A549 (cell line): Measurements from ENCODE around the gene CPT1A.

Source experiments
- CEBPB ChIP-seq, 2 experiments: fragments of >200 bp in 1 of 2; sonication (Bioruptor Twin) in 1 of 2; formaldehyde crosslinking in 1 of 2; IDR thresholded peaks; 2 replicates each; pipeline ENCODE4 v1.6.1; 2012 to 2016
- CHD4 ChIP-seq: fragments of 200-600 bp; sonication (generic); IDR thresholded peaks from 2 replicates; pipeline ENCODE4 v1.6.1; 2016; ENCODE audit warnings: antibody characterized with exemption, mild to moderate bottlenecking, borderline replicate concordance
- EHMT2 ChIP-seq: fragments of 200-600 bp; sonication (generic); IDR thresholded peaks from 2 replicates; pipeline ENCODE4 v1.6.1; 2016; ENCODE audit warnings: antibody characterized with exemption, low read depth, mild to moderate bottlenecking, moderate library complexity
- EP300 ChIP-seq, 2 experiments: fragments of >200 bp; sonication (Bioruptor Twin); formaldehyde crosslinking; IDR thresholded peaks; 2 replicates in 1 of 2; 3 replicates in 1 of 2; pipeline ENCODE4 v1.6.1; 2016 to 2017
- HOXA7 ChIP-seq: fragments of 250-450 bp; sonication (Bioruptor Pico); IDR thresholded peaks from 2 replicates; pipeline ENCODE4 v1.5.0; 2020; ENCODE audit warnings: mild to moderate bottlenecking, moderate library complexity
- POLR2A ChIP-seq: IDR thresholded peaks from 2 replicates; pipeline ENCODE4 v1.6.1; 2012; ENCODE audit warnings: mild to moderate bottlenecking, low read length
- RFX5 ChIP-seq: fragments of 450-650 bp; IDR thresholded peaks from 2 replicates; pipeline ENCODE4 v1.7.1; 2014; ENCODE audit warnings: antibody characterized with exemption, mild to moderate bottlenecking, moderate library complexity
- RNF2 ChIP-seq: fragments of 200-600 bp; sonication (generic); IDR thresholded peaks from 2 replicates; pipeline ENCODE4 v1.6.1; 2016; ENCODE audit warnings: low read depth, mild to moderate bottlenecking, antibody characterized with exemption, moderate library complexity, borderline replicate concordance
- TF ChIP-seq, protein P1 (sequence below): fragments of >200 bp; sonication (Bioruptor Twin); formaldehyde crosslinking; IDR thresholded peaks from 3 replicates; pipeline ENCODE4 v1.5.1; 2016
- TF ChIP-seq, protein P2 (sequence below): fragments of 200-600 bp; sonication (generic); IDR thresholded peaks from 2 replicates; pipeline ENCODE4 v1.6.1; 2016; ENCODE audit warnings: antibody characterized with exemption, mild to moderate bottlenecking, moderate library complexity
- TF ChIP-seq, protein P3 (sequence below): fragments of 150-350 bp; IDR thresholded peaks from 2 replicates; pipeline ENCODE4 v1.6.1; 2014; ENCODE audit warnings: low read depth, mild to moderate bottlenecking, low read length
- TF ChIP-seq, protein P4 (sequence below): IDR thresholded peaks from 2 replicates; pipeline ENCODE4 v1.6.1; 2012
- TF ChIP-seq, protein P5 (sequence below): fragments of >200 bp; sonication (Bioruptor Twin); formaldehyde crosslinking; IDR thresholded peaks from 2 replicates; pipeline ENCODE4 v1.6.1; 2016
- TF ChIP-seq, protein P6 (sequence below): IDR thresholded peaks from 2 replicates; pipeline ENCODE4 v1.6.1; 2012; ENCODE audit warnings: low read depth, borderline replicate concordance

DNA sequence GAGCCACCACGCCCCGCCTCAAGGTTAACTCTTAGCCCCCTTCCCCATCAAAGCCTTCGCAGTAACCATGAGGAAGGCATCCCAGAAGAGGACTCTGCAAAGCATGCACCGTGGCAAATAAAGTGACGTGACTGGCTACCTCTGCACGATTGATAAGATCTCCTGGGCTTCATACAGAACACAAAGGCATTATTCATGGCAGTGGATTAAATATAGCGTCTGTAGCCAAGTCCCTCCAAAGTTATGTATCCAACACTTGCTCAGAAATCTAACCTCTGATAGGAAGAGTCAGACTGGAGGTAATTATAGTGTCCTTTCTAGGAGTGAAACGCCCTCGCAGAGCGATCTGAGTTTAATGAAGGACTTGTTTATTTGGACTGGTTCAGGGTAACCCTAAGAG, 22.4 kb downstream of the CPT1A start:
- TF ChIP-seq, protein P1, sequence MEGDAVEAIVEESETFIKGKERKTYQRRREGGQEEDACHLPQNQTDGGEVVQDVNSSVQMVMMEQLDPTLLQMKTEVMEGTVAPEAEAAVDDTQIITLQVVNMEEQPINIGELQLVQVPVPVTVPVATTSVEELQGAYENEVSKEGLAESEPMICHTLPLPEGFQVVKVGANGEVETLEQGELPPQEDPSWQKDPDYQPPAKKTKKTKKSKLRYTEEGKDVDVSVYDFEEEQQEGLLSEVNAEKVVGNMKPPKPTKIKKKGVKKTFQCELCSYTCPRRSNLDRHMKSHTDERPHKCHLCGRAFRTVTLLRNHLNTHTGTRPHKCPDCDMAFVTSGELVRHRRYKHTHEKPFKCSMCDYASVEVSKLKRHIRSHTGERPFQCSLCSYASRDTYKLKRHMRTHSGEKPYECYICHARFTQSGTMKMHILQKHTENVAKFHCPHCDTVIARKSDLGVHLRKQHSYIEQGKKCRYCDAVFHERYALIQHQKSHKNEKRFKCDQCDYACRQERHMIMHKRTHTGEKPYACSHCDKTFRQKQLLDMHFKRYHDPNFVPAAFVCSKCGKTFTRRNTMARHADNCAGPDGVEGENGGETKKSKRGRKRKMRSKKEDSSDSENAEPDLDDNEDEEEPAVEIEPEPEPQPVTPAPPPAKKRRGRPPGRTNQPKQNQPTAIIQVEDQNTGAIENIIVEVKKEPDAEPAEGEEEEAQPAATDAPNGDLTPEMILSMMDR: no peak
- TF ChIP-seq EP300 (IDR thresholded peaks at IDR 0.05) (no peak), EHMT2 (no peak), POLR2A (no peak), CHD4 (no peak), RNF2 (no peak), HOXA7 (CRISPR knock-in tag) (no peak), CEBPB (IDR thresholded peaks at IDR 0.05) (no peak), RFX5 (no peak)
- TF ChIP-seq, protein P2, sequence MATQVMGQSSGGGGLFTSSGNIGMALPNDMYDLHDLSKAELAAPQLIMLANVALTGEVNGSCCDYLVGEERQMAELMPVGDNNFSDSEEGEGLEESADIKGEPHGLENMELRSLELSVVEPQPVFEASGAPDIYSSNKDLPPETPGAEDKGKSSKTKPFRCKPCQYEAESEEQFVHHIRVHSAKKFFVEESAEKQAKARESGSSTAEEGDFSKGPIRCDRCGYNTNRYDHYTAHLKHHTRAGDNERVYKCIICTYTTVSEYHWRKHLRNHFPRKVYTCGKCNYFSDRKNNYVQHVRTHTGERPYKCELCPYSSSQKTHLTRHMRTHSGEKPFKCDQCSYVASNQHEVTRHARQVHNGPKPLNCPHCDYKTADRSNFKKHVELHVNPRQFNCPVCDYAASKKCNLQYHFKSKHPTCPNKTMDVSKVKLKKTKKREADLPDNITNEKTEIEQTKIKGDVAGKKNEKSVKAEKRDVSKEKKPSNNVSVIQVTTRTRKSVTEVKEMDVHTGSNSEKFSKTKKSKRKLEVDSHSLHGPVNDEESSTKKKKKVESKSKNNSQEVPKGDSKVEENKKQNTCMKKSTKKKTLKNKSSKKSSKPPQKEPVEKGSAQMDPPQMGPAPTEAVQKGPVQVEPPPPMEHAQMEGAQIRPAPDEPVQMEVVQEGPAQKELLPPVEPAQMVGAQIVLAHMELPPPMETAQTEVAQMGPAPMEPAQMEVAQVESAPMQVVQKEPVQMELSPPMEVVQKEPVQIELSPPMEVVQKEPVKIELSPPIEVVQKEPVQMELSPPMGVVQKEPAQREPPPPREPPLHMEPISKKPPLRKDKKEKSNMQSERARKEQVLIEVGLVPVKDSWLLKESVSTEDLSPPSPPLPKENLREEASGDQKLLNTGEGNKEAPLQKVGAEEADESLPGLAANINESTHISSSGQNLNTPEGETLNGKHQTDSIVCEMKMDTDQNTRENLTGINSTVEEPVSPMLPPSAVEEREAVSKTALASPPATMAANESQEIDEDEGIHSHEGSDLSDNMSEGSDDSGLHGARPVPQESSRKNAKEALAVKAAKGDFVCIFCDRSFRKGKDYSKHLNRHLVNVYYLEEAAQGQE: no peak
- TF ChIP-seq, protein P3, sequence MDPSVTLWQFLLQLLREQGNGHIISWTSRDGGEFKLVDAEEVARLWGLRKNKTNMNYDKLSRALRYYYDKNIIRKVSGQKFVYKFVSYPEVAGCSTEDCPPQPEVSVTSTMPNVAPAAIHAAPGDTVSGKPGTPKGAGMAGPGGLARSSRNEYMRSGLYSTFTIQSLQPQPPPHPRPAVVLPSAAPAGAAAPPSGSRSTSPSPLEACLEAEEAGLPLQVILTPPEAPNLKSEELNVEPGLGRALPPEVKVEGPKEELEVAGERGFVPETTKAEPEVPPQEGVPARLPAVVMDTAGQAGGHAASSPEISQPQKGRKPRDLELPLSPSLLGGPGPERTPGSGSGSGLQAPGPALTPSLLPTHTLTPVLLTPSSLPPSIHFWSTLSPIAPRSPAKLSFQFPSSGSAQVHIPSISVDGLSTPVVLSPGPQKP: no peak
- TF ChIP-seq, protein P4, sequence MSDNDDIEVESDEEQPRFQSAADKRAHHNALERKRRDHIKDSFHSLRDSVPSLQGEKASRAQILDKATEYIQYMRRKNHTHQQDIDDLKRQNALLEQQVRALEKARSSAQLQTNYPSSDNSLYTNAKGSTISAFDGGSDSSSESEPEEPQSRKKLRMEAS: no peak
- TF ChIP-seq, protein P5, sequence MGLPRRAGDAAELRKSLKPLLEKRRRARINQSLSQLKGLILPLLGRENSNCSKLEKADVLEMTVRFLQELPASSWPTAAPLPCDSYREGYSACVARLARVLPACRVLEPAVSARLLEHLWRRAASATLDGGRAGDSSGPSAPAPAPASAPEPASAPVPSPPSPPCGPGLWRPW: no peak
- TF ChIP-seq, protein P6, sequence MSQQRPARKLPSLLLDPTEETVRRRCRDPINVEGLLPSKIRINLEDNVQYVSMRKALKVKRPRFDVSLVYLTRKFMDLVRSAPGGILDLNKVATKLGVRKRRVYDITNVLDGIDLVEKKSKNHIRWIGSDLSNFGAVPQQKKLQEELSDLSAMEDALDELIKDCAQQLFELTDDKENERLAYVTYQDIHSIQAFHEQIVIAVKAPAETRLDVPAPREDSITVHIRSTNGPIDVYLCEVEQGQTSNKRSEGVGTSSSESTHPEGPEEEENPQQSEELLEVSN: no peak
